Measurements from ENCODE around the gene CHPF2.

Gene CHPF2

GRCh38 chr7:151232091-151232916 lies at the start of gene CHPF2:
TSS of gene CHPF2 (plus strand) at chr7:151232483. CDS start at chr7:151234012, 1,529 bp downstream.
- no peaks in the 10 kb centered on the region for H3K9me3 ChIP-seq (ENCODE audit: control insufficient read depth, insufficient read depth, low read length)
- H3K4me3 ChIP-seq (ENCODE audit: low read depth, low read length): peak within 1 kb of the TSS; percentile 79
- H3K4me1 ChIP-seq (ENCODE audit: control insufficient read depth, insufficient read depth, low read length): peaks cover 5% of the 10 kb centered on the region
- peaks cover 17% of the 10 kb centered on the region for H3K36me3 ChIP-seq (ENCODE audit: control insufficient read depth, insufficient read depth, low read length)
- no peaks in the 10 kb centered on the region for H3K27me3 ChIP-seq (ENCODE audit: control insufficient read depth, insufficient read depth, low read length)
- peak within 1 kb of the TSS; percentile 85 for H3K9ac ChIP-seq (ENCODE audit: low read depth, low read length)

DNA sequence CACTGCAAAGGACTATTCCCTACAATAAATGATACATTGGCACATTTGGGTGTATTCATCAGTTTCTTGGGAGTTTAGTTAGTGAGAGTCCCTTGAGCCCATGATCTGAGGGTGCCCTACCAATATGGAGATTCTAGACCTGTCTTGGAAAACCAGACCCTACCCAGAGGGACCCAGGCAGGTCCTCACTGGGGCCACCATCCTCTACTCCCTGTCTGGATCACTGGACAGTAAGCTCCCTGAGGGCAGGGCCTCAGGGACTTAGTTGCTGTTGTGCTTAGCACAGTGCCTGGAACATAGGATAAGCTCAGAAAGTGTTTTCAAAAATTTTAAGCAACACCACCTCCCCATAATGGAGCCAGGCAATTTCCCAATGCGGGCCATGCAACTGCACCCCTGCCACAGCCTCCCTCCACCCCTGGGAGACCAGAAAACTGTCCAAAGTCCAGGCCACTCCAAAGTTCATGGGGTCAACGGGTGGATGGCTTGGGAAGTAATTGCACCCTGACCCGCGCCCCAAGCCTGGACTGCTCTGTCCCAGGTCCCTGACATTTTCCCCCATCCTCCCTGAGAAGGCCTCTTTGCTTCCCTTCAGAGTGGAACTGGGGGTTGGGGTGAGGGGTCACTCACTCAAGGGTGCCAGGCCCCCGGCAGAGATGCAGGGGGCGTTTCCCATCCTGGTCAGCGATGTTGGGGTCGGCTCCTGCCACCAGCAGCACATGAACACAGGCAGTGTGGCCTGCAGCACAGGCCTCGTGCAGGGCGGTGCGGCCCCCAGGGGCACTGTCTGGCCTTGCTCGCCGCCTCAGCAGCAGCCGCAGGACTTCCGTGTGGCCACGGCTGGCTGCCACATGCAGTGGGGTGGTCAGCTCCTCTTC lies 46.3 kb upstream of the CHPF2 start:
- Histone ChIP-seq H3K4me3 (ENCODE audit: low read depth, low read length) (no peak overlapping the region), H3K27me3 (ENCODE audit: control insufficient read depth, insufficient read depth, low read length) (no peaks in the 10 kb centered on the region), H3K9me3 (ENCODE audit: control insufficient read depth, insufficient read depth, low read length) (no peaks in the 10 kb centered on the region), H3K4me1 (ENCODE audit: control insufficient read depth, insufficient read depth, low read length) (no peaks in the 10 kb centered on the region), H3K9ac (ENCODE audit: low read depth, low read length) (no peak overlapping the region), H3K36me3 (ENCODE audit: control insufficient read depth, insufficient read depth, low read length) (no peaks in the 10 kb centered on the region)

- Histone ChIP-seq H3K4me3 (ENCODE audit: low read depth, low read length) (no peak within 1 kb of the TSS), H3K4me1 (ENCODE audit: control insufficient read depth, insufficient read depth, low read length) (no peaks in the 10 kb centered on the region), H3K9me3 (ENCODE audit: control insufficient read depth, insufficient read depth, low read length) (no peaks in the 10 kb centered on the region), H3K9ac (ENCODE audit: low read depth, low read length) (no peak within 1 kb of the TSS), H3K27me3 (ENCODE audit: control insufficient read depth, insufficient read depth, low read length) (no peaks in the 10 kb centered on the region), H3K36me3 (ENCODE audit: control insufficient read depth, insufficient read depth, low read length) (no peaks in the 10 kb centered on the region)
These were observed 45.5 kb upstream of the CHPF2 start, which contains the start of gene ASB10 for GRCh38 chr7:151186640-151187408. TSS of gene ASB10 (minus strand) at chr7:151187250. CDS start at chr7:151187130, 120 bp downstream.

GRCh38 chr7:151187409-151188251 lies 44.7 kb upstream of the CHPF2 start:
- Histone ChIP-seq H3K9me3 (ENCODE audit: control insufficient read depth, insufficient read depth, low read length) (no peaks in the 10 kb centered on the region), H3K27me3 (ENCODE audit: control insufficient read depth, insufficient read depth, low read length) (no peaks in the 10 kb centered on the region), H3K9ac (ENCODE audit: low read depth, low read length) (no peak overlapping the region), H3K4me1 (ENCODE audit: control insufficient read depth, insufficient read depth, low read length) (no peaks in the 10 kb centered on the region), H3K4me3 (ENCODE audit: low read depth, low read length) (no peak overlapping the region), H3K36me3 (ENCODE audit: control insufficient read depth, insufficient read depth, low read length) (no peaks in the 10 kb centered on the region)

DNA sequence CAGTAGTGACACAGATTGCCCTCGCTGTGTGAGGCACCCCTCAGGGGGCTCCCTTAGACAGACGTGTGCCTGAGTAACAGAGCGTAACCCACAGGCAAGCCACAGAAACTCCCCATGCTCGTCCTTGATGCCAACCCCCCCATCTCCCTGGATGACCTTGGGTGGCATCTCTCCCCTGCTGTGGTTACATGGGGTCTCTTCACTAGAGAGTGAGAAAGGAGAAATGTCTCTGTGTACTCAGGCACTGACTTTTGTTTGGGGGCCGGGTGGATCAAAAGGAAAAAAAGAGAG lies 44.1 kb upstream of the CHPF2 start:
- no peaks in the 10 kb centered on the region for H3K36me3 ChIP-seq (ENCODE audit: control insufficient read depth, insufficient read depth, low read length)
- H3K4me3 ChIP-seq (ENCODE audit: low read depth, low read length): no peak overlapping the region
- H3K9ac ChIP-seq (ENCODE audit: low read depth, low read length): no peak overlapping the region
- no peaks in the 10 kb centered on the region for H3K9me3 ChIP-seq (ENCODE audit: control insufficient read depth, insufficient read depth, low read length)
- no peaks in the 10 kb centered on the region for H3K27me3 ChIP-seq (ENCODE audit: control insufficient read depth, insufficient read depth, low read length)
- H3K4me1 ChIP-seq (ENCODE audit: control insufficient read depth, insufficient read depth, low read length): no peaks in the 10 kb centered on the region

GRCh38 chr7:151189038-151189437 lies 43.2 kb upstream of the CHPF2 start:
- Histone ChIP-seq H3K27me3 (ENCODE audit: control insufficient read depth, insufficient read depth, low read length) (no peaks in the 10 kb centered on the region), H3K4me3 (ENCODE audit: low read depth, low read length) (no peak overlapping the region), H3K9ac (ENCODE audit: low read depth, low read length) (no peak overlapping the region), H3K4me1 (ENCODE audit: control insufficient read depth, insufficient read depth, low read length) (no peaks in the 10 kb centered on the region), H3K9me3 (ENCODE audit: control insufficient read depth, insufficient read depth, low read length) (no peaks in the 10 kb centered on the region), H3K36me3 (ENCODE audit: control insufficient read depth, insufficient read depth, low read length) (no peaks in the 10 kb centered on the region)

- Histone ChIP-seq H3K4me3 (ENCODE audit: low read depth, low read length) (no peak overlapping the region), H3K9ac (ENCODE audit: low read depth, low read length) (no peak overlapping the region), H3K4me1 (ENCODE audit: control insufficient read depth, insufficient read depth, low read length) (no peaks in the 10 kb centered on the region), H3K9me3 (ENCODE audit: control insufficient read depth, insufficient read depth, low read length) (no peaks in the 10 kb centered on the region), H3K36me3 (ENCODE audit: control insufficient read depth, insufficient read depth, low read length) (no peaks in the 10 kb centered on the region), H3K27me3 (ENCODE audit: control insufficient read depth, insufficient read depth, low read length) (no peaks in the 10 kb centered on the region)
These were observed 40.7 kb upstream of the CHPF2 start for GRCh38 chr7:151191544-151191943.

DNA sequence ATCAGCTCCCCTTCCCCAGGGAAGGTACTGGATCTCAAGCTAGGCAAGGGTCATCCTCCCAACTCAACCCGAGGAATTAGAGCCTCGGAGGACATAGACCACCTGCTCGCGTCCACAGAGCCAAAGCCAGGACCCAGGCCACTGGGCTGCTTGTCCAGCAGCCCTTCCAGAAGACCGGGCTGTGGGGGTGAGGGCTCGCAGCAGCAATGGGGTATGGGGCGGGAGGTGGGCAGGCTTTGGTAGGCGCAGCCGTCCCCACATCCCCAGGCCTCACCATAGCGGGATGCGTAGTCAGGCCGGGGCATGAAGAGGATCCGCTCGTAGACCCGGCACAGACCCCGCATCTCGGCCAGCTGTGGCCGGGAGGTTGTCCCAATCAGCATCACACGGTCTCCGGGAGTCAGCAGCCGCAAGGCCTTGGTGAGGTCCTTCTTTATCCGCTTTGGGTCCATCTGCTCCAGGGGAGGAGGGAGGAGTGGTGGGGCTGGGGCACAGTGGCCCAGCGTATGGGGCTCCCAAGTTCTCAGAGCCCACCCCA lies 40.2 kb upstream of the CHPF2 start:
- Histone ChIP-seq H3K4me3 (ENCODE audit: low read depth, low read length) (no peak overlapping the region), H3K9me3 (ENCODE audit: control insufficient read depth, insufficient read depth, low read length) (no peaks in the 10 kb centered on the region), H3K36me3 (ENCODE audit: control insufficient read depth, insufficient read depth, low read length) (no peaks in the 10 kb centered on the region), H3K9ac (ENCODE audit: low read depth, low read length) (no peak overlapping the region), H3K4me1 (ENCODE audit: control insufficient read depth, insufficient read depth, low read length) (no peaks in the 10 kb centered on the region), H3K27me3 (ENCODE audit: control insufficient read depth, insufficient read depth, low read length) (no peaks in the 10 kb centered on the region)

GRCh38 chr7:151193203-151193978 lies 38.9 kb upstream of the CHPF2 start:
- no peaks in the 10 kb centered on the region for H3K36me3 ChIP-seq (ENCODE audit: control insufficient read depth, insufficient read depth, low read length)
- no peak overlapping the region for H3K4me3 ChIP-seq (ENCODE audit: low read depth, low read length)
- H3K9ac ChIP-seq (ENCODE audit: low read depth, low read length): no peak overlapping the region
- no peaks in the 10 kb centered on the region for H3K9me3 ChIP-seq (ENCODE audit: control insufficient read depth, insufficient read depth, low read length)
- H3K27me3 ChIP-seq (ENCODE audit: control insufficient read depth, insufficient read depth, low read length): no peaks in the 10 kb centered on the region
- H3K4me1 ChIP-seq (ENCODE audit: control insufficient read depth, insufficient read depth, low read length): no peaks in the 10 kb centered on the region

GRCh38 chr7:151194188-151194587 lies 38.1 kb upstream of the CHPF2 start:
- H3K4me1 ChIP-seq (ENCODE audit: control insufficient read depth, insufficient read depth, low read length): no peaks in the 10 kb centered on the region
- no peaks in the 10 kb centered on the region for H3K36me3 ChIP-seq (ENCODE audit: control insufficient read depth, insufficient read depth, low read length)
- H3K9me3 ChIP-seq (ENCODE audit: control insufficient read depth, insufficient read depth, low read length): no peaks in the 10 kb centered on the region
- no peak overlapping the region for H3K4me3 ChIP-seq (ENCODE audit: low read depth, low read length)
- no peak overlapping the region for H3K9ac ChIP-seq (ENCODE audit: low read depth, low read length)
- no peaks in the 10 kb centered on the region for H3K27me3 ChIP-seq (ENCODE audit: control insufficient read depth, insufficient read depth, low read length)
